COLO668 (cell line): Measurements from ENCODE around the gene RPS15.

Experiments used
- DNase-seq: peaks from one replicate; lab custom pipeline; 2025; ENCODE audit not compliant: unreplicated experiment; lab: John Stamatoyannopoulos, UW

RPS15 gene

DNA sequence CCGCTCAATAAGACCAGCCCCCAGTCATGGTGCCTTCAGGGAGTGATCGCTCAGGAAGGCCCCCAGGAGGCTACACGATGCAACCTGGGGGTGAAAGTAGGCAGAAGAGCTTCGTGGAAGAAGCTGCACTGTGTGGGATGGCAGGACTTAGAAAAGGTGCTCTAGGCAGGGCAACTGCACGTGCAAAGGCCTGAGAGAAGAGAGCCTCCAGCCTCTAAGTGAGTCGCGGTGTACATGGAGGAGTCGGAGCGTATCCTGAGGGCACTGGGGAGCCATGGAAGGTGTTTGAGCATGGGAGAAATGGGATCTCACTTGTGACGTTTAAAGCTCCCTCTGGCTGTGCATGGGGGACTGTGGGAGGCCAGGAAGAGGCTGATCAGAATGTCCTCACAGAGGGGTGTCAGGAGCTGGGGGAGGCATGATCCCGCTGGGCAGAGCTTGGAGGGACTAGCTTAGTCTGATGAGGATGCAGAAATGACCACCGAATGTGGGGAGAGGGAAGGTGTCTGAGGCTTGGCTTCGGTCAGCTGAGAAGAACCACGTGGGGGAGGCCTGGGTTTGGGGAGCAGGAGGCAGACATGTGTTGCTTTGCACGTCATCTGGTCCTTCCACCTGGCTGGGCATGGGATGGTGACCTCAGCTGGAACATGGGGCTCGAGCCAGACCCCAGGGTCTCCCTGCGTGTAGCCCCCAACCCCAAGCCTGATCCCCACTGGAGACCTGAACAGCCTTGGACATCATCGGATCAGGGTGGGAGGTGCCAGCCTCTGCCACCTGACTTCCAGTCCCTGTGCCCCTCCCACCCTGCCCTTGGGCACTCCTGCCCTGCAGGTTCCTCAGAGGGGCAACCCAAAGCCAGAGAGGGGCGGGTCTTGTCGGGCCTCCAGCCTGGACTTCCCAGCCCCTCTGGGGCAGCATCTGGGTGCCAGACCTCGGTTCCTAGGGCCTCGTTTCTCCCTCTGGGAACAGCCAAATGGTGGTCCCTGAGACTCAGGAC lies 12.8 kb downstream of the RPS15 start:
- no peak for DNase-seq

DNA sequence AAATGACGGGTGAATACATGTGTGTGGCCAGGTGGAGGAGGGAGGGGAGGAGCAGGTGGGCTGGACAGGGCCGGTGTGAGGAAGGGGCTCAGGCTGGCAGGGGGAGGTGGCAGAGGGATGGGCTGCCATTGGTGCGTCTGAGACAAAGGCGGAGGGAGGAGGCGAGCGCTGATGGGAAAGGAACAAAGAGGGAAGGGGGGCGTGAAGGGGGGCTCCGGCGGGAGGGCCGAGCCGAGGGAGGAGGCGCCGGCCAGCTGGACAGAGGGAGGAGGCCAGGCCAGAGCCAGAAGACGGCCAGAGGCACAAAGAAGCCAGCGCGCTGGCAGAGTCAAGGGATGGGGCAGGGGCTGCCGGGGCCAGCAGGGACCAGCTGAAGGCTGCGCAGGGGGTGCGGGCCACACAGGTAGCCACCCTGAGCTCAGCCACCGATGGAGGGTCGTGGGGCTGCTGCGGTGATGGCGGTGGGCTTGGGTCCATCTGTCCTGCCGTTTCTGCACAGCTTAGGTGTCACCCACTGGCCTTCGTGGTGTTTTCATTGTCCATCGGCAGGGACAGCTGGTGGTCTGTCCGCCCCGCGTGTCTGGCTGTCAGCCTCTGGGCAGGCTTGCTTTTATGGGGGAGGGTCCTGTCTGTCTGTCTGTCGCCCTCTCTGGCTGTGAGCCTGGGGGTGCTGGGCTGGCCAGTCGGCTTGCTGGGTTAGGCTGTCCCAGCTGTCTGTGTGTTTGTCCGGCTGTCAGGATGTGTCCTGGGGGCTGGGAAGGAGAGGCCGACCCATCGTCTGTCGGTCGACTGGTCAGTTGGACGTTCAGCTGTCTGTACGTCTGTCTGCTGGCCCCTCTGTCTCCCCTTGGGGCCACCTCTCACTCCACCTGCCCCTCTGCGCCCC lies 14.0 kb downstream of the RPS15 start:
- no peak for DNase-seq

DNA sequence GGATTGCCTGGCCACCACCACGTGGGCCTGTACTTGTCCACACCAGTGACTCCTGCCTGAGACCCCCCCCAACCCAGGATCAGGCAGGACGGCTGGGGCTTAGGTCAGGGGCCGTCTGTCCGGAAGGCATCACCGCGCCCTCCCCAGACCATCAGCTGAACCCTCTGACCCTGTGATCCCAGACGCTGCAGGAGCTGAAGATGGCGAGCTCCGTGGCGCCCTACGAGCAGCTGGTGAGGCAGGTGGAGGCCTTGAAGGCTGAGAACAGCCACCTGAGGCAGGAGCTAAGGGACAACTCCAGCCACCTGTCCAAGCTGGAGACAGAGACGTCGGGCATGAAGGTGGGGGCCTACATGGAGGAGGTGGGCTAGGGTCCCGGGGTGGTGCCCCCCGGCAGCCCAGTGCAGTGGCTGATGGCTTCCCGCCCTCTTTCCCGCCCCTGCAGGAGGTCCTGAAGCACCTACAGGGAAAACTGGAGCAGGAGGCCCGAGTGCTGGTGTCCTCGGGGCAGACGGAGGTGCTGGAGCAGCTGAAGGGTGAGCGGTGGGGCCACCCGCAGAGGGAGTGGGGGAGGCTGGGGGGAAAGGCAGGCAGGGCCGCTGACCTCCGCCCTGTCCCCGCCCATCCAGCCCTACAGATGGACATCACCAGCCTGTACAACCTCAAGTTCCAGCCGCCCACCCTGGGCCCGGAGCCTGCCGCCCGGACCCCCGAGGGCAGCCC lies 14.8 kb downstream of the RPS15 start:
- peak; percentile 10 for DNase-seq

DNA sequence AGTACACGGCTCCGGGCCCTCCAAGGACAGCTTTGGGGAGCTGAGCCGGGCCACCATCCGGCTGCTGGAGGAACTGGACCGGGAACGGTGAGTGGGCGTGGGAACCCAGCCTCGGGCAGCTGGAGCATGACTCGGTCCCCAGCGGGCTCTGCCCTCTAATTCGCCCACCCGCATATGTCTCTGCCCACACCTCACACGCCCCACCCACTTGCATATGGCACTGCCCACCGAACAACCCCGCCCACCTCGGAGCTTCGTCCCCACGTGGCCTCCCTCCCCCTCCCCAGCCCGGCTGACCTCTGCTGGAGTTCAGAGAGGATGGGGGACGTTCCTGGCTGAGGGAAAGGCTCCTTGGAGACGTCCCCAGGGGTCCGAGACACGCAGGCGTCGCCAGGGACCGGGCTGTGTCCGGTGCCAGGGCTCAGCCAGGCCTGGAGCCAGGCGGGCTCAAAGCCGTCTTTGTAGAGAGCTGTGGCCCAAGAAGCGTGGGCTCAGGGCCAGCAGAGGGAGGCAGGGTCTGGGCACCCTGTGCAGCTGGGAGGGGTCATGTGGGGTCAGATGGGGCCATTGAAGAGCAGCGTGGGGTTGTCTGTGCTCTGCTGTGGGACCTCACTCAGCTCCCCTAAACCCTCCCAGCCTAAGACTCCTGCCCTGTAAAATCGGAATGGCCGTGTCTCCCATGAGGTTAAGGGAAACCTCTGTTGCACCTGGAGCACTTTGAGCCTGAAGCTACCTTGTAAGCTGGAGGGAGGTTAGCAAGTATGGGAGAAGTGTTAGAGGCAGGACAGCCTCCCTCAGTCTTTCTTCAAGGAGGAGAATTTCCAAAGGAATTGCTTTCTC lies 15.5 kb downstream of the RPS15 start:
- DNase-seq = peak; percentile 35

DNA sequence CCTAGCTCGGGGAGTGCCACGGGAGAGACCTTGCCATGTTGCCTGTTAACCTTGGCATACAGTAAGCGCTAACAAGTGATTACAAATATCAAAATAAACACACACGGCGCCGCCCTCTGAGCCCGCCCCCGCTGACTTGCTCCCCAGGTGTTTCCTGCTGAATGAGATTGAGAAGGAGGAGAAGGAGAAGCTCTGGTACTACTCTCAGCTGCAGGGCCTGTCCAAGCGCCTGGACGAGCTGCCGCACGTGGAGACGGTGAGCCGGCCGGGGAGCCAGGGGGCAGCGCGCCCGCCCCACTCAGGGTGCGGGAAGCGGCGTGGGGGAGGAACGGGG lies 16.8 kb downstream of the RPS15 start:
- peak; percentile 49 for DNase-seq

DNA sequence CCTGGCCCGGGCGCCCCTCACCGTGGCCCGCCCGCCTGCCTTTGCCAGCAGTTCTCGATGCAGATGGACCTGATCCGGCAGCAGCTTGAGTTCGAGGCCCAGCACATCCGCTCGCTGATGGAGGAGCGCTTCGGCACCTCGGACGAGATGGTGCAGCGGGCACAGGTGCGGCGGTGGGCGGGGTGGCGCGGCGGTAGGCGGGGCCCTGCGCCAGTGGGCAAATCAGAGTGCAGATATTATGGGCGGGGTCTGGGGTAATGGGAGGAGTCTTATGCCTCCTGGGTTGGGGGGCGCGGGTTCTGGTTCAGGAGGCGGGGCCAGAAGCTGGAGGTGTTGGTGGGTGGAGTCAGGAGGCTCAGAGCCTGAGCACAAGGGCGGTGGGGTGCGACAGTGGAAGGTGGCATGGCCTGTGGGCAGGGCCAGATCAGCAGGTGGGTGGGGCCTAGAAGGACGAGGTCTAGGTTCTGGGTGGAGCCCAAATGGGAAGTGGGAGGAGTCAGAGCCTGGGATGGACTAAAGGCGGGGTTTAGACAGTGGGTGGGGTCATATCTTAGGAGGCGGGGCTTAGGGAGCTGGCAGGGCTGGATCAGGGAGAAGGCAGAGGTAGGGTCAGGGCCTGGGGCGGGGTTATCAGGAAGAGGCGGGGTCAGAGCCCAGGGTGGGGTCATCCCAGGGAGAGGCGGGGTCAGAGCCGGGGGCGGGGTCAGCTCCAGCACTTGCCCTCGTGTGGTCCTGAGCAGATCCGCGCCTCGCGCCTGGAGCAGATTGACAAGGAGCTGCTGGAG lies 17.3 kb downstream of the RPS15 start:
- DNase-seq = peak; percentile 79

DNA sequence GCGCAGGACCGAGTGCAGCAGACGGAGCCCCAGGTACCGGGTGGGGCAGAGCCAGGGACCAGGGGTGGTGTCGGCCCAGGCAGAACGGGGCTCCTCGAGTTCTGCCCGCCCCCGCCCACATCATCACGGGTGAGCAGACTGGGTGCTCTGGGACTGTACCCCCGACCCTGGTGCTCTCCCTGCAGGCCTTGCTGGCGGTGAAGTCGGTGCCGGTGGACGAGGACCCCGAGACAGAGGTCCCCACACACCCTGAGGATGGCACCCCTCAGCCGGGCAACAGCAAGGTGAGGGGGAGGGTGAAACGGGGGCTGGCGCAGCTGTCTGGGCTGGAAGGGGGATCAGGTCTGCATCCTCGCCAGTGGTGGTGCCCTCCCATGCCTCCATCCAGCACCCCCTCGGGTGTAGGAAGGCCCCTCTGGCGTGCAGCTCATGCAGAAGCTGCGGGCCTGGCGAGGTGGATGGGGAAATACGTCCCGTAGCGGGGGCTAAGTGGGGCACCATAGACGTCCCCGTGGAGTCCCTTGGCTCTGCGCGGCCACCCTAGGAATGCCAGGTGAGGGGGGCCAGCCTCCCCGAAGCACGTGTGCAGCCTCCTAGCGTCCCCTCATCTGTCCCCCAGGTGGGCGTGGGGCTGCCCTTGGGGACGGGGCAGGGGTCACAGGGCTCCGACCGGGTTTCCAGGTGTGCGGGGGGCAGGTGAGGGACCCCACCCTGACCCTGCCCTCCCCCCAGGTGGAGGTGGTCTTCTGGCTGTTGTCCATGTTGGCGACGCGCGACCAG lies 18.1 kb downstream of the RPS15 start:
- DNase-seq = no peak

DNA sequence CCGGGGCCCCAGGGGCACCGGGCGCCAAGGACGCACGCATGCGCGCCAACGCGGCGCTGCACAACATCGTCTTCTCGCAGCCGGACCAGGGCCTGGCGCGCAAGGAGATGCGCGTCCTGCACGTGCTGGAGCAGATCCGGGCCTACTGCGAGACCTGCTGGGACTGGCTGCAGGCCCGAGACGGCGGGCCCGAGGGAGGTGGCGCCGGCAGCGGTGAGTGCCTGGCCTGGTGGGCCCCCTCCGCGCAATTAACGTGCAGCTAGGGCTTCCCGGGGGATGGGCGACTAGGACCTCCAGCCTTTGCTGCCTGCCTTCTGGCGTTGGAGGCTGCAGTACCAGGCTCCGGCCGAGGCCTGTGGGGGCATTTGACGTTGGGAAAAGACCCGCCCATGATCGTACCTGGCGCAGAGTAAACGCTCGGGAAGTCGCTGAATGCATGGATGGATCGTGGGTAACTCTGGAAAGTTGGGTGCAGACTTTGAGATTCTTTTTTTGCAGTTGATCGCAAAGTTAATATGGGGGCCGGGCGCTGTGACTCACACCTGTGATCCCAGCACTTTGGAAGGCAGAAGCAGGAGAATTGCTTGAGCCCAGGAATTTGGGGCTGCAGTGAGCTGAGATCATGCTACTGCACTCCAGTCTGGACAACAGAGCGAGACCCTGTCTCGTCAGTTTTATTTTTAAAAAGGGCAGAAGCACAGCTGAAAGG lies 19.0 kb downstream of the RPS15 start:
- peak; percentile 10 for DNase-seq

DNA sequence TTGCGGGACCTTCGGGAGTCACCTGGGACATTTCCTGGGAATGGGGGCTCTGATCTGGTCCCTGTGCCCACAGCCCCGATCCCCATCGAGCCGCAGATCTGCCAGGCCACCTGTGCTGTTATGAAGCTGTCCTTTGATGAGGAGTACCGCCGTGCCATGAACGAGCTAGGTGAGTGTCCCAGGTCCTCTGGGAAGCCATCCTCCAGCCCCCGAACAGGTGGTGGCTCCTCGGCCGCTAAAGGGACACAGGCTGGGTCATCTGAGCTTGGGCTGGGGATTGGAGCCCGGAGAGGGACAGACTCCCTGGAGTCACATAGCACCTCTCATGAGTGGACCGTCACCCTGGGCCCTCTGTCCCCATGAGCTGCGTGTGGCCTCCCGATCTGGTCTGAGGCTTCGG lies 19.7 kb downstream of the RPS15 start:
- DNase-seq = no peak

DNA sequence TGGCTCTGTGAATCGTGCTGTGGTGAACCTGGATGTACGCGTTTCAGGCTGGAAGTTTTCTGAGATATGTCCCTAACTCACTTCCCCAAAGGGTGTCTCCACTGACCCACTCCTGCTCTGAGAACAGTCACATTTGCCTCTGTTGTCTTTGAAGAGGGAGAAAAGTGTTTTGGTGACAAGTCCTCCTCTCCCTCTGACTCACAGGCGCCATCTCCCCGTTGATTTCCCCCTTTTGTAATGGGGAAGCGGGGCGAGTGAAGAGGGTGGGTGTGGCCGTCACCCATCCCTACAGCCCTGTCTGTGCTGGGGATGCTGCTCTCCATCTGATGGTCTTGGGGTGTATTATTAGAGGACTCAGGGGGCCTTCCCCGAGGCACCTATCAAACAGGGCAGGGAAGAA lies 21.3 kb downstream of the RPS15 start:
- DNase-seq = no peak

DNA sequence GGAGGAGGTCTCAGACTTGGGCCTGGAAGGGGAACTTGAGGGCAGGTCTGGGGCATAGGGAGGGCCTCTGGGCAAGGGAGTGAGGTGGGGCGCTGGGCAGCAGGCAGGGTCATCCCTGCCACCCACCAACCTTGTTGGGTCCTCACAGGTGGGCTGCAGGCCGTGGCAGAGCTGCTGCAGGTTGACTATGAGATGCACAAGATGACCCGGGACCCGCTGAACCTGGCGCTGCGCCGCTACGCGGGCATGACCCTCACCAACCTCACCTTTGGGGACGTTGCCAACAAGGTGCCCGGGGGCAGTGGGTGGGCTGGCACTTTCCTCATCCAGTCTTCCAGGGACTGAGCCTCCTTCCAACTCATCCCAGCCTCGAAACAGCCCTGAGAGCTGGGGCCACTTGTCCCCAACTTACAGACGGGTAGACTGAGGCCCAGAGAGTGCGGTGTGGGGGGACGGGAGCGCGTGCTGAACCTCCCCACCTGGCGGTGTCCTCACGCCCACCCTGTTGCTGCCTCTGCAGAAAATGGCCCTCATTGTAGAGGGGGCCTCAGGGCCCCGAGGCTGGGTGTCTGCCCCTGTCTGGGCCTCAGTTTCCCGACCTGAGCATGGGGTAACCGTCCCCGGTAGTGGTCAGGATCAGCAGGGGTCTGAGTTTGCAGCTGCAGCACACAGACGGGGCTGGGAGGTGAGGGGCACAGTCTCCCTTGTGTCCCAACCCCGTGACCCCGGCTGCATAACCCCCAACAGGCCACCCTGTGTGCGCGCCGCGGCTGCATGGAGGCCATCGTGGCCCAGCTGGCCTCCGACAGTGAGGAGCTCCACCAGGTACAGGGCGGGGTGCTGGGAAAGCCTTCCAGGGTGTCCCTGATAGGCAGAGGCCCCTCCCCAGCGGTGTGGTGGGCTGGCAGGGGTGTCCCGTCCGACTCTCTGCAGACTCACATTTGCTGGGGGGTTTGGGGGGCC lies 22.1 kb downstream of the RPS15 start:
- no peak for DNase-seq

DNA sequence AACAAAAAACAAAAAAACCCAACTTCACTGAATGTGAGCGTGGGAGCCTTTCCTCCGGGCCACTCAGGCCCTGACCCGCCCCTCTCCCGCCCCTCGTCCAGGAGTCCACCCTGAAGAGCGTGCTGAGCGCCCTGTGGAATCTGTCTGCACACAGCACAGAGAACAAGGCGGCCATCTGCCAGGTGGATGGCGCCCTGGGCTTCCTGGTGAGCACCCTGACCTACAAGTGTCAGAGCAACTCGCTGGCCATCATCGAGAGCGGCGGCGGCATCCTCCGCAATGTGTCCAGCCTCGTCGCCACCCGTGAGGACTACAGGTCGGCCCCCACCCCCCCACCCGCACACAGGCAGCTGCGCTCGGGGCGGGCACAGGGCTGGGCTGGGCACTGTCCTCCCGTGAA lies 23.7 kb downstream of the RPS15 start:
- DNase-seq = no peak

DNA sequence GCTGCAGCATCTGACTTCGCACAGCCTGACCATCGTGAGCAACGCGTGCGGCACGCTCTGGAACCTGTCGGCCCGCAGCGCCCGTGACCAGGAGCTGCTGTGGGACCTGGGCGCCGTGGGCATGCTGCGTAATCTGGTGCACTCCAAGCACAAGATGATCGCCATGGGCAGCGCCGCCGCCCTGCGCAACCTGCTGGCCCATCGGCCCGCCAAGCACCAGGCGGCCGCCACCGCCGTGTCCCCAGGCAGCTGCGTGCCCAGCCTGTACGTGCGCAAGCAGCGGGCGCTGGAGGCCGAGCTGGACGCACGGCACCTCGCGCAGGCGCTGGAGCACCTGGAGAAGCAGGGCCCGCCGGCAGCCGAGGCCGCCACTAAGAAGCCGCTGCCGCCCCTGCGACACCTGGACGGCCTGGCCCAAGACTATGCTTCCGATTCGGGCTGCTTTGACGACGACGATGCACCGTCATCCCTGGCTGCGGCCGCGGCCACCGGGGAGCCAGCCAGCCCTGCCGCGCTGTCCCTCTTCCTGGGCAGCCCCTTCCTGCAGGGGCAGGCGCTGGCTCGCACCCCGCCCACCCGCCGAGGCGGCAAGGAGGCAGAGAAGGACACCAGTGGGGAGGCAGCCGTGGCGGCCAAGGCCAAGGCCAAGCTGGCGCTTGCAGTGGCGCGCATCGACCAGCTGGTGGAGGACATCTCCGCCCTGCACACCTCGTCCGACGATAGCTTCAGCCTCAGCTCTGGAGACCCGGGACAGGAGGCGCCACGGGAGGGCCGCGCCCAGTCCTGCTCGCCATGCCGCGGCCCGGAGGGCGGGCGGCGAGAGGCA lies 27.2 kb downstream of the RPS15 start:
- DNase-seq = peak; percentile 41

DNA sequence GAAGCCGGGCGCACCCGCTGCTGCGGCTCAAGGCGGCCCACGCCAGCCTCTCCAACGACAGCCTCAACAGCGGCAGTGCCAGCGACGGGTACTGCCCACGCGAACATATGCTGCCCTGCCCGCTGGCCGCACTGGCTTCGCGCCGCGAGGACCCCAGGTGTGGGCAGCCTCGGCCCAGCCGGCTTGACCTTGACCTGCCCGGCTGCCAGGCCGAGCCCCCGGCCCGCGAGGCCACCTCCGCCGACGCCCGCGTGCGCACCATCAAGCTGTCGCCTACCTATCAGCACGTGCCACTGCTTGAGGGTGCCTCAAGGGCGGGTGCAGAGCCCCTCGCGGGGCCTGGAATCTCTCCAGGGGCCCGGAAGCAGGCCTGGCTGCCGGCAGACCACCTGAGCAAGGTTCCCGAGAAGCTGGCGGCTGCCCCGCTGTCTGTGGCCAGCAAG lies 27.8 kb downstream of the RPS15 start:
- DNase-seq = no peak

DNA sequence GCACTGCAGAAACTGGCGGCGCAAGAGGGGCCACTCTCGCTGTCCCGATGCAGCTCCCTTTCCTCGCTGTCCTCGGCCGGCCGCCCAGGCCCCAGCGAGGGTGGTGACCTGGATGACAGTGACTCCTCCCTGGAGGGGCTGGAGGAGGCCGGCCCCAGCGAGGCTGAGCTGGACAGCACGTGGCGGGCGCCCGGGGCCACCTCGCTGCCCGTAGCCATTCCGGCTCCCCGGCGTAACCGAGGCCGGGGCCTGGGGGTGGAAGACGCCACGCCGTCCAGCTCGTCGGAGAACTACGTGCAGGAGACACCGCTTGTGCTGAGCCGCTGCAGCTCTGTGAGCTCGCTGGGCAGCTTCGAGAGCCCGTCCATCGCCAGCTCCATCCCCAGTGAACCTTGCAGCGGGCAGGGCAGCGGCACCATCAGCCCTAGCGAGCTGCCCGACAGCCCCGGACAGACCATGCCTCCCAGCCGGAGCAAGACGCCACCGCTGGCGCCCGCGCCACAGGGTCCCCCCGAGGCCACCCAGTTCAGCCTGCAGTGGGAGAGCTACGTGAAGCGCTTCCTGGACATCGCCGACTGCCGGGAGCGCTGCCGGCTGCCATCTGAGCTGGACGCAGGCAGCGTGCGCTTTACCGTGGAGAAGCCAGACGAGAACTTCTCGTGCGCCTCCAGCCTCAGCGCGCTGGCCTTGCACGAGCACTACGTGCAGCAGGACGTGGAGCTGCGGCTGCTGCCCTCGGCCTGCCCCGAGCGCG lies 28.4 kb downstream of the RPS15 start:
- DNase-seq = no peak

DNA sequence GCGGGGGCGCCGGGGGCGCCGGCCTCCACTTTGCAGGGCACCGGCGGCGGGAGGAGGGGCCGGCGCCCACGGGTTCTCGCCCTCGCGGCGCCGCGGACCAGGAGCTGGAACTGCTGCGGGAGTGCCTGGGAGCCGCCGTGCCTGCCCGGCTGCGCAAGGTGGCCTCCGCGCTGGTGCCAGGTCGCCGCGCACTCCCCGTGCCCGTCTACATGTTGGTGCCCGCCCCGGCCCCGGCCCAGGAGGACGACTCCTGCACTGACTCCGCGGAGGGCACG lies 29.0 kb downstream of the RPS15 start:
- no peak for DNase-seq
